ENCODE measurements around the gene RELT.

RELT gene

GRCh38 chr11:73376803-73377629 is 817 bp downstream of the RELT start:
- peak; percentile 78 to 79 for DNase-seq

GRCh38 chr11:73379189-73379880 is 3.1 kb downstream of the RELT start:
- no peak for DNase-seq

GRCh38 chr11:73380331-73380730 is 4.1 kb downstream of the RELT start:
- no peak for DNase-seq

GRCh38 chr11:73380897-73381410 is 4.8 kb downstream of the RELT start:
- DNase-seq = no peak

DNA sequence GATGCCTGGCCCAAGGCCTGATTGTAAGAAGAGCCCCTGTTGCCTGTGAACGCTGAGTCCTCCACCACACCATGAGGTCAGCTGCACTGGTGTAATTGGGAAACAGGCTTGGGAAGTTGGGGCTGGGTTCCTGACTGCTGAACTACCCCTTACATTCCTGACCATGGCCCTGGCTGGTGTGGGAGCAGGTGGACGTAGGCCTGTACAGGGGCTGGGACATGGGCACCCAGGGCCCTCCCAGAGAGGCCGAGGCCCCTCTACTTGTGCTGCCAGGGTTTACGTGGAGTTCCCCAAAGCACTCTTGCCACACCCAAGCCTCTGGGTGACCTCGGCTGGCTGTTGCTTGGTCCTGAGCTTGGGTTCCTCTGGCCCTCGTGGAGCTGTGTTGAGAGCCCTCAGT is 5.4 kb downstream of the RELT start:
- DNase-seq = no peak

DNA sequence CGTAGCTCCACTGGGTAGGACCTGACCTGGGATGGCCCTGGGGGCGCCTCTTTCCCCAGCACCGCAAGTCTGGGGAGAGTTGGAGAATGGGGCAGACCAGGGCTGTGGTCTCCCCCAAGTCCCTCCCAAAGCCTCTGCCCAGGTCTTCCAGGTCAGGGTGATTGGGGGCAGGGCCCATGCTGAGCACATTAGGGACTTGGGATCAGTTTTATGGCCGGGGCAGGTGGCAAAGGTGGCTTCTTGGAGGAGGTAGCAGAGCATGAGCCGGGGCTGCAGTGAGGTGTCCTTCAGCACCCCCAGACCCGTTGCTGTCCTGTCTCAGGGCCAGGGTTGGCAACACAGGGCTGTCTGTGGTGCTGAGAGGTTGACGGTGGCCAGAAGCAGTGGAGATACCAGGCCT is 6.0 kb downstream of the RELT start:
- no peak for DNase-seq

GRCh38 chr11:73382747-73383146 is 6.5 kb downstream of the RELT start:
- peak in 1 of 2 donors; percentile 6 for DNase-seq

DNA sequence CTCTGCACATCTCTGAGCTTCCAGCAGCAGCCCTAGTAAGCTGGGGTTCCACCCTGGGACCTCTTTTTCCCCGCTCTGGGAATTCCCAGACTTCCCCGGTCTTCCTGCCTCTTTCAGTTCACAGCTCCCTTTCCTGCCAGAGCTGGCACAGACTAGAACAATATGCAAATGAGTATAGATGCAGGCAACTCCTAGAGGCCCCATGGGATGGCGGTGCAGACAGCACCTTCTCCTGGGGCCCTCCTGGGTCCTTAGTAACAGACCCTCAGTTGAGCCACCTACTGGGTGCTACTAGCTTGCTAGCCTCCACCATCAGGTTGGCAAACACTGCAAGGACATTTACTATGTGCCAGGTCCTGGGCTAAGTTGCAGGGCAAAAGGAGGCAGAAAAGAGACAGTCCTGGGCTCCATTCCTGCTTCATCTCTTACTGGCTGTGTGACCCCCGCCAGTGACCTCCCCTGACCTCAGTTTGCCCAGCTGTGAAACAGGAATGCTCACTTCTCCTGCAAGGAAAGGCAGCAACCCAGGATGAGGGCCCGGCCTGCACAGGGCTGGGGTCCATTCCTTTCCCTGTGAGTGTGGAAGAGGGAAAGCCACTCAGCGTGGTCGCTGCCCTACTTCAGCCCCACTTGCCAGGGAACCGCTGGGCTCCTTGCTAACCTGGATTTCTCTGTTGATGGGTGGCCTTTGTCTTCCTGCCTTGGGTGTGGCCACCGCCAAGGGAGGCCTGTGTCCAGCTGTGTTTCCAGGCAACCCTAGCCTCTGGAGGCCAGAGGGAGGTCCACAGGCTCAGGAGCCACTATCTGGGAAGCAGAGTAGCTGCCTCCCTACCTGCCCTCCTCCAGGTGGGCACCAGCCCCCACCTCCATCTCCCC is 7.3 kb downstream of the RELT start:
- DNase-seq = no peak

DNA sequence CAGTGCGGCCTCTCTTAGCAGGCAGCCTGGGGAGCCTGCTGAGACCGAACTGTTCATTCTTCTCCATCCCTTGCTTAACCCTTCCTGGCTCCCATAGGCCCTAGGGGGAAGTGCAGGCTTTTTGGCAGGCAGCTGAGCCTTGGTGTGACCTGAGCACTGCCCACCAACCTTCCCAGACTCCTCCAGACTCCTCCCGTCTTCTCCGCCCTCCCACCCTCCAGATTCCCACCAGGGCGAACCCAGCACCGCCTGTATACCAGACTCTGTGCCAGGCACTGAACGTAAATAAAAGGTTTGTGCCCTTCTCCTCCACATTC is 7.9 kb downstream of the RELT start:
- no peak for DNase-seq

- DNase-seq = no peak
Measured at GRCh38 chr11:73384531-73384871, 8.3 kb downstream of the RELT start.

DNA sequence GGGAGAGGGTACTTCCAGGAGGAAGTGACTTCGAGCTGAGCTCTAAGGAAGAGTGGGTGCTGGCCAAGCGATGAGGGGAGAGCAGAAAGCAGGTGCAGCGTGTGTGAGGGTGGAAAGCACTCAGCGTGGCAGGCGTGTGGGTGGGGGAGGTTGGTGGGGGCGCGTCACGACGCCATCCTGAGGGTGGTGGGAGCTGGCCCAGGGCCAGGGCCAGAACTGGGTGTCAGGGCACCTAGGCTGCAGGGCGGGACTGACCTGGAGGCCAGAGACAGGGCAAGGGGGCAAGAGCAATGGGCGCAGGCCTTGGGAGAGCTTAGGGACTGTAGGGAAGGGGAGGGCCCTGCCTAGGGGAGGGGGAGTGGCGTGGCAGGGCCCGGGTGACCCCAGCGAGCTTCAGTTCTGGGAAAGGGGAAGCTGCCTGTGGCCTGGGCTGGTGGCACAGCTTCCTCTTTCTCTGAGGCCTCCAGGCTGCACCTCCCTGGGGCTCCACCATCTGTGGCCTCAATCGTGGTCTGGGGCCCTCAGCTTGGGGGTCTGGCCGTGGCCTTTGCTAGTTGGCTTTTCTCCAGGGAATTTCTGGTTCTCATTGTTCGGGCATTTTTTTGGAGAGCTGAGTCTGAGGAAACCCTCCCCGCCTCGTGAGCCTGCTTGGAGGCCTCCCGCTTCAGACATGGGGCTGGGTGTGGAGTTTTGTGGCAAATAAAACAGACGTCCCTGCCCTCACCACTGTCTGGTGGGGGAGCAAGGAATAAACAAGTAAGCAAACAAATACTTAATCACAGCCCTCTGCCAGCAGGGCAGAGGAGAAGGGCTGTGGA is 8.9 kb downstream of the RELT start:
- DNase-seq = peak; percentile 67 to 86

DNA sequence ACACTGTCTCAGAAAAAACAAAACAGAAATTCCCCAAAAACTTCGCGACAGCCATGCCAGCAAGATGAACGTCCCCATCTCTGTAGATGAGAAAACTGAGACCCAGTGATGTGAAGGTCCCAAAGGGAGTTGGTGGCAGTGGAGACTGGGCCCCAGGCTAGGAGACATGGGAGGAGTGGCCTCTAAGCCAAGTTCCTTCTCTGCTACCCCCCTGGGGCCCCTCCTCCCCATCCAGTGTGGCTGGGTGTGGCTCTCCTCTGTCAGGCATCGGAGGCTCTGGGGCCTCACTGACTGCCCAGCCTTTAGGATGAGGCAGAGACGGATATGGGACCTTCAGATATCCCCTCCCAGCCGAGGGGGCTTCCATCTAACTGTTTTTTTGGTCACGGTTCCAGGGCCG is 9.8 kb downstream of the RELT start:
- peak in 1 of 2 donors; percentile 66 for DNase-seq

GRCh38 chr11:73386546-73386945 is 10.3 kb downstream of the RELT start:
- no peak for DNase-seq

DNA sequence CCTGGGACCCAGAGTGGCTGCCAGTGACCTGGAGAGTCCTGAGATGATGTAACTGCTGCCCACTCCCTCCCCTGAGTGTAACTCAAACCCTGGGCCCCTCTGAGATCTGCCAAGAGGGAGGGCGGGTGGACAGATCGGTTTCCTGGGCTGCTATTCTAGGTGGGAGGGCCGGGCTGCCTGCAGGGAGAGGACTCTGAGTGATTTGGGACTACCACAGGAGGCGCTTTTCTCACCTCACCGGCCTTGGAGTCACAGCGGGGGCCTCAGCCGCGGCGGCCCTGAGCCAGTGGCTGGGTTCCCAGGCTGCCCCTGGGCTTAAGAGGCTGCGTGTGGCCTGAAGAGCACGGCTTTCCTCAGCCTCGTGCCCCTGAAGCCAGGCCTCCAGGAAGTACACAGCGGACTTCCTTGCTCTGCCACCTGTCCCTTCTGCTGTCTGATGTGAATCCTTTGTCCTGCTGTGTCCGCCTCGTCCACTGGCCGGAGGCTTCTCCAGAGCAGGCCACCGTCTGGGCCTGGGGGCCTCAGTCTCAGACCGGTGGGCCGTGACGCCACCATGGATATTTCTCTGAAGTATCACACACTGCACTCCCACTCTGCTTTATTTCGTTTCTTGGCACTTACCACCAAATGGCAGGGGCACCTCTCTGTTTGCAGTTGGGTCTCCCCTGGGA is 11.5 kb downstream of the RELT start:
- DNase-seq = no peak

DNA sequence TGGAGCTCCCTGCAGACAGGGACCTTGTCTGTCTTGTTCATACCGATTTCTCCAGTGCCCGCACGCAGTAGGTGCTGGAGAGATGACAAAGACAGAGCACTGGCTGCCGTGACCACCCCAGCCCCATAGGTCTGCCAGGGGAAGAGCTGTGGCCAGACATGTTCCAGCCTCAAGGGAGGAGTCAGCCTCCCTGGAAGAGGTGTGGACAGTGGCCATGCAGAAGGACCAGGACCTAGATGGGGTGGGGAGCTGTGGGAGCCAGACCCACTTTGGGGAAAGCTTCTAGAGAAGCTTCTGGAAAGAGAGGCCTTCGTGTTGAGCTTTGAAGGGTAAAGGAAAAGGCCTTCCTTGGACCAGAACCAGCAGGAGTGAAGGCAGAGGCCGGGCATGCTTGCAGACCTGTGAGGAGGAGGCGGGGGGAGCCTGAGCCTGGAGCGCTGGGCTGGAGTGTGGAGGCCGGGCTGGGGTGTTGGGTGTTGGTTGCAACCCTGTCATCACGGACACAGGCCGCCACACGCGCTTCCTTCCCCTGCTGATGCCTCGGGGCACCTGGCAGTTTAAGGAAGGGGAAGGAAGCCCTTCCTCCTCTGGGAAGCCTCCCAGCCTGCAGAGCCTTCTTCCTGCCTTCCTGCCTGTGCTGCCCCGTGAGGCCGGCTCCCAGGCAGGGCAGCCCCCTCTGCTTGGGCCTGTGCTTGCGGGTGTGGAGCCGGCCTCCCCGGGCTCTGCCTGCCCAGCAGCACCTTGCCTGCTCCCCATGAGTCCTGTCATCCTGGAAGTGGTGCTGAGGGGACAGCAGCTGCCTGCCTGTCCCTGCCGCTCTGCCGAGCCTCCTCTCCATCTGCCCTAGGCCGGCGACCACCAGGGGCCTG is 12.3 kb downstream of the RELT start:
- peak in 1 of 2 donors; percentile 36 for DNase-seq

GRCh38 chr11:73389134-73389525 is 12.9 kb downstream of the RELT start:
- DNase-seq = no peak

- DNase-seq = no peak
Measured at GRCh38 chr11:73389916-73390315, 13.7 kb downstream of the RELT start.

DNA sequence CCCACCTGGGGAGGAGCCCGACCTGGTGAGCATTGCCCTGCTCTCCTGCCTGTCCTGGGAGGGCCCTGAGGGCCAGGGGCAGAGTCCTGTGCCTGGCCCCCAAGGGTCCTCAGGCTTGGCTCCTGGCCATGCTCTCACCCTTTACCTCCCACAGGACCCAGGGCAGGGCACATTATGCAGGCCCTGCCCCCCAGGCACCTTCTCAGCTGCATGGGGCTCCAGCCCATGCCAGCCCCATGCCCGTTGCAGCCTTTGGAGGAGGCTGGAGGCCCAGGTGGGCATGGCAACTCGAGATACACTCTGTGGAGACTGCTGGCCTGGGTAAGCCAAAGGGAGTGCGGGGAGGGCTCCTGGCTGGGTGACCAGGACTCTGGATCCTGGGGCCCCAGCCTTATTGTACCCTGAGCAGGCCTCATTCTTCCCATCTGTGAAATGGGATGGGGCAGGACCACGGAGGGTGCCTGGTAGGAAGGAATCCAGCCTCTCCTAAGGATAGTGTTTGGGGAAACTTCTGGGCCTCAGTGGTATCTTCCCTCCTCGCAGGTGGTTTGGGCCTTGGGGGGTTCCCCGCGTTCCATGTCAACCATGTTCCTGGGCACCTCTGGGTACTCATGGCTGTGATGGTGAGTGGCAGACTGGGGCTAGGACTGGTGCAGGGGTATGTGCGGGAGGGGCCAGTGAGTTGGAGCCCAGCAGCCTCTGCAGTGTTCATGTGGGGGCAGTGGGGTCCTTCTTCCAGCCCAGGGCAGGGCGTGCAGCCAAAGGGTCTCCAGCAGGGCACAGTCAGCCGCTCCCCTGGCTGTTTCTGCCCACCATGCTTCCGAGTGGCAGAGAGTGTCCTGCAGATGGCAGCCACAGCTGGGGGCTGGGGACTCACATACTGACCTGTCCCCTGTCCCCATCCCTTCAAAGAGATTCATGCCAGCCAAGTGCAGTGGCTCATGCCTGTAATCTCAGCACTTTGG is 14.7 kb downstream of the RELT start:
- DNase-seq = no peak

GRCh38 chr11:73391665-73392064 is 15.5 kb downstream of the RELT start:
- DNase-seq = no peak
